ENCODE measurements around the gene PRSS53.

GRCh38 chr16:31064882-31065461, 23.8 kb downstream of the PRSS53 start:
- TF ChIP-seq YY1 (IDR thresholded peaks at IDR 0.05; ENCODE audit: insufficient read depth, insufficient read length) (no peak), SUZ12 (IDR thresholded peaks at IDR 0.05; ENCODE audit: extremely low read depth, insufficient read depth, insufficient read length) (no peak)
